K562 (cell line): ENCODE measurements around the gene ZSCAN26. TPM values are rescaled to one million over a fixed set of nuclear protein-coding genes. Genes with fewer than 3 reads are reported as not detected.
"Not testable (repeated sequence)": the region's sequence is repeated elsewhere in the genome, so short reads cannot be mapped to it uniquely, and the experiment has no call there.

Experiments
- ATAC-seq: fragments of 200-7000 bp; cut with Tn5 transposase; 3 replicates; pipeline ENCODE4 v1.9.1; 2020; ENCODE audit warnings: moderate library complexity
- BruUV-seq: library from RNA; stranded (reverse); fragments of 400-500 nt; replicated peaks from 2 replicates; lab custom pipeline; 2021; lab: Mats Ljungman, UMichigan
- CTCF ChIA-PET: fragments of 300-600 bp; formaldehyde crosslinking; extraction: SDS; loops from one replicate; lab custom pipeline; 2021; ENCODE audit warnings: low intra/inter-chr PET ratio; lab: Yijun Ruan, JAX
- POLR2A ChIA-PET: fragments of 300-600, 350-650 bp; sonication (Branson Sonifier 250); formaldehyde crosslinking; extraction: SDS; loops from one replicate; lab custom pipeline; 2021; ENCODE audit warnings: antibody characterized with exemption, inconsistent platforms; lab: Yijun Ruan, JAX
- DNase-seq, 4 experiments: peaks; one replicate each; pipeline versions ENCODE4 v3.0.0 to v3.0.0-alpha.2; 2011 to 2018; ENCODE audit warnings: low spot score in 3 of 4, mixed read lengths in 3 of 4; ENCODE audit errors: extremely low read depth in 1 of 4
- FAIRE-seq: peaks from 2 replicates; lab custom pipeline; 2011; peaks lifted over from hg19 to GRCh38; lab: Jason Lieb, UNC
- H2AFZ ChIP-seq: 2 replicates; pipeline ENCODE4 v1.6.0; 2011; ENCODE audit warnings: low read depth, low read length, control low read depth, inconsistent platforms
- H3K27ac ChIP-seq: fragments of 200-600 bp; 3 replicates; pipeline ENCODE4 v1.8.0; 2011; ENCODE audit warnings: low read depth, mild to moderate bottlenecking, control low read depth, inconsistent platforms, low read length, moderate library complexity, mixed read lengths; ENCODE audit errors: extremely low read depth
- H3K27me3 ChIP-seq, 2 experiments: fragments of 300-600 bp in 1 of 2; 2 replicates in 1 of 2; 3 replicates in 1 of 2; pipeline versions ENCODE4 v1.6.0 to v1.8.0; 2011; ENCODE audit warnings: inconsistent platforms in 2 of 2, low read length in 2 of 2, mild to moderate bottlenecking in 1 of 2, mixed read lengths in 1 of 2, moderate library complexity in 1 of 2; ENCODE audit not compliant: control insufficient read depth in 2 of 2, insufficient read depth in 2 of 2
- H3K36me3 ChIP-seq: fragments of 300-600 bp; 3 replicates; pipeline ENCODE4 v1.8.0; 2011; ENCODE audit warnings: mild to moderate bottlenecking, low read length, inconsistent platforms; ENCODE audit not compliant: control insufficient read depth, insufficient read depth
- H3K4me1 ChIP-seq, 2 experiments: fragments of 200-600 bp in 1 of 2; replicated peaks in 1 of 2; 2 replicates in 1 of 2; 3 replicates in 1 of 2; pipeline versions ENCODE4 v1.5.1 to v1.8.0; 2011; ENCODE audit warnings: inconsistent platforms in 2 of 2, low read length in 2 of 2, mild to moderate bottlenecking in 1 of 2, mixed read lengths in 1 of 2, moderate library complexity in 1 of 2; ENCODE audit not compliant: control insufficient read depth in 2 of 2, insufficient read depth in 2 of 2
- H3K4me2 ChIP-seq: 2 replicates; pipeline ENCODE4 v1.6.1; 2011; ENCODE audit warnings: low read length, control low read depth, inconsistent platforms, mixed read lengths; ENCODE audit not compliant: insufficient read depth
- H3K4me3 ChIP-seq: fragments of 200-600 bp; sonication (generic), shearing (Covaris generic); 2 replicates; pipeline ENCODE4 v1.5.1; 2016; ENCODE audit warnings: control low read depth, inconsistent platforms
- H3K79me2 ChIP-seq: fragments of 200-600 bp; 3 replicates; pipeline ENCODE4 v1.8.0; 2011; ENCODE audit warnings: low read length, inconsistent platforms; ENCODE audit not compliant: control insufficient read depth, insufficient read depth
- H3K9ac ChIP-seq, 2 experiments: 2 replicates each; pipeline versions ENCODE4 v1.6.0 to v1.6.1; 2011; ENCODE audit warnings: low read depth in 2 of 2, low read length in 2 of 2, control low read depth in 1 of 2, inconsistent platforms in 1 of 2, mild to moderate bottlenecking in 1 of 2, mixed read lengths in 1 of 2; ENCODE audit not compliant: insufficient read depth in 1 of 2
- H3K9me1 ChIP-seq: one replicate; pipeline ENCODE4 v1.6.0; 2011; ENCODE audit warnings: inconsistent platforms, mild to moderate bottlenecking, low read length, moderate library complexity; ENCODE audit not compliant: control insufficient read depth, insufficient read depth
- H3K9me3 ChIP-seq: replicated peaks from 2 replicates; pipeline ENCODE4 v1.5.1; 2011; ENCODE audit warnings: low read depth, low read length, inconsistent platforms; ENCODE audit not compliant: control insufficient read depth, insufficient read depth
- H4K20me1 ChIP-seq: replicated peaks from 2 replicates; pipeline ENCODE4 v1.6.1; 2011; ENCODE audit warnings: low read length, inconsistent platforms, mixed read lengths; ENCODE audit not compliant: control insufficient read depth, insufficient read depth
- ARID3B ChIP-seq: fragments of 250-450 bp; sonication (Bioruptor Pico); IDR thresholded peaks from 2 replicates; pipeline ENCODE4 v1.4.0; 2020; ENCODE audit warnings: borderline replicate concordance
- BRF2 ChIP-seq: IDR thresholded peaks from 3 replicates; pipeline ENCODE4 v1.6.1; 2011; ENCODE audit warnings: borderline replicate concordance, mild to moderate bottlenecking; ENCODE audit not compliant: insufficient read length, insufficient read depth
- HES1 ChIP-seq: fragments of 450-650 bp; IDR thresholded peaks from 2 replicates; pipeline ENCODE4 v1.6.1; 2016; ENCODE audit warnings: low read depth, mild to moderate bottlenecking, moderate library complexity
- NR4A1 ChIP-seq, 2 experiments: fragments of 250-450 bp in 1 of 2; fragments of 450-650 bp in 1 of 2; sonication (Bioruptor Pico) in 1 of 2; IDR thresholded peaks; 2 replicates each; pipeline versions ENCODE4 v1.4.0 to v1.6.1; 2016 to 2020; ENCODE audit warnings: mild to moderate bottlenecking in 2 of 2, missing compliant biosample characterization in 1 of 2, missing genetic modification characterization in 1 of 2, moderate library complexity in 1 of 2
- RBBP5 ChIP-seq: fragments of 200-600 bp; sonication (generic); IDR thresholded peaks from 2 replicates; pipeline ENCODE4 v1.6.1; 2012; ENCODE audit warnings: borderline replicate concordance, mild to moderate bottlenecking, low read length, control low read depth, inconsistent platforms; ENCODE audit not compliant: insufficient read depth, poor library complexity, severe bottlenecking
- SIRT6 ChIP-seq: IDR thresholded peaks from one replicate; pipeline ENCODE4 v1.6.1; 2012; ENCODE audit warnings: low read depth, mild to moderate bottlenecking, control low read depth, inconsistent platforms, low read length, moderate library complexity
- SP2 ChIP-seq: IDR thresholded peaks from 2 replicates; pipeline ENCODE4 v1.6.1; 2011; ENCODE audit warnings: mild to moderate bottlenecking, low read depth, low read length, moderate library complexity; ENCODE audit not compliant: poor library complexity, severe bottlenecking; ENCODE audit errors: extremely low read depth
- STAT5A ChIP-seq: IDR thresholded peaks from 2 replicates; pipeline ENCODE4 v1.6.1; 2012; ENCODE audit warnings: low read length, inconsistent platforms, borderline replicate concordance
- TCF15 ChIP-seq: fragments of 250-450 bp; sonication (Bioruptor Pico); IDR thresholded peaks from 2 replicates; pipeline ENCODE4 v1.8.0; 2022; ENCODE audit warnings: moderate library complexity, mild to moderate bottlenecking, inconsistent platforms
- ZNF239 ChIP-seq: fragments of 250-450 bp; sonication (Bioruptor Pico); IDR thresholded peaks from 2 replicates; pipeline ENCODE4 v1.4.0; 2020; ENCODE audit warnings: mild to moderate bottlenecking
- WGBS: fragments of 100-300 bp; shearing (Covaris generic); methylation state at CpG from one replicate; pipeline ENCODE4 v1.1.6; 2016; ENCODE audit warnings: low coverage, mixed read lengths; ENCODE audit not compliant: insufficient coverage; ENCODE audit errors: missing lambda C conversion rate; 5-methylcytosine and 5-hydroxymethylcytosine counted together
- in situ Hi-C: fragments of 300-500 bp; cut with MboI; formaldehyde crosslinking; loops from 4 replicates; pipeline ENCODE4 v1.15.0; 2018; ENCODE audit warnings: inconsistent platforms, mixed read lengths
- intact Hi-C: fragments of 100-400 bp; cut with micrococcal nuclease; formaldehyde crosslinking; loops from 2 replicates; pipeline ENCODE4 v1.14.2; 2022
- polyA plus RNA-seq, 8 experiments: library from polyadenylated mRNA; depleted of rRNA in 4 of 8; stranded (reverse) in 5 of 8; unstranded in 3 of 8; fragments of >200 nt; fragmentation: Nextera tagmentation in 2 of 8; fragmentation: Illumina TruSeq in 1 of 8; extraction: Ambion mirVana in 2 of 8; extraction: Trizol in 1 of 8; gene quantifications; 2 replicates each; pipeline versions ENCODE4 v1.2.1 to v1.2.3, GENCODE V29; 2011 to 2014; ENCODE audit warnings: inconsistent platforms in 1 of 8, missing spikeins in 1 of 8
- total RNA-seq, 7 experiments: library from RNA; depleted of rRNA in 6 of 7; stranded (reverse); fragments of >200 nt in 6 of 7; fragmentation: Illumina TruSeq in 2 of 7; extraction: Trizol in 2 of 7; gene quantifications; 2 replicates each; pipeline versions ENCODE4 v1.2.1 to v1.2.3, GENCODE V29; 2011 to 2021; ENCODE audit warnings: low replicate concordance in 1 of 7

ZSCAN26 gene
- total and polyA plus RNA-seq, 9 of the 15 experiments (the other 6 are each of a cell fraction or from before 2014, with no cell fraction given): 5.9 to 14.2 (median 10.5) TPM

- intact Hi-C loops (no loop called here), in situ Hi-C loops (no loop called here)
- Histone ChIP-seq H3K4me3 (no peak overlapping the region), H4K20me1 (no peaks in the 10 kb centered on the region), H3K27ac (no peak overlapping the region), H3K4me1 (peaks cover 0 to 13% of the 10 kb centered on the region in 2 experiments; a peak in 3 of 5 replicates), H3K9me1 (no peaks in the 10 kb centered on the region), H3K4me2 (no peak overlapping the region), H3K27me3 (no peaks in the 10 kb centered on the region), H3K9me3 (no peaks in the 10 kb centered on the region; the same call in 1 of the 2 replicates), H3K36me3 (peaks cover 11% of the 10 kb centered on the region; the same call in 1 of the 3 replicates), H2AFZ (no peak overlapping the region), H3K9ac (no peak overlapping the region), H3K79me2 (no peaks in the 10 kb centered on the region)
- no peak for FAIRE-seq
- ChIA-PET CTCF (no interaction called here), POLR2A (interaction anchor here (0.6 to 1.0 kb wide), 3 partner anchors 10 to 555 kb away, joined by 3 read pairs; no protein-coding TSS in a partner anchor)
- BruUV-seq: no TSS peak
- DNase-seq: no peak
- WGBS: 51% methylated on average over 3 of the region's 3 CpGs
- no peak for ATAC-seq
- no peak for TF ChIP-seq STAT5A
- no peak for TF ChIP-seq NR4A1 (CRISPR knock-in tag; IDR thresholded peaks at IDR 0.05)
- no peak for TF ChIP-seq NR4A1 (tag; IDR thresholded peaks at IDR 0.05)
- no peak for TF ChIP-seq SP2
- TF ChIP-seq RBBP5: no peak
- TF ChIP-seq BRF2: no peak
- TF ChIP-seq SIRT6: no peak
- no peak for TF ChIP-seq HES1
- no peak for TF ChIP-seq TCF15 (CRISPR knock-in tag)
- no peak for TF ChIP-seq ARID3B (CRISPR knock-in tag)
- TF ChIP-seq ZNF239 (CRISPR knock-in tag): no peak
These were observed 36.6 kb downstream of the ZSCAN26 start for GRCh38 chr6:28303570-28303969.

GRCh38 chr6:28306363-28306762, 39.4 kb downstream of the ZSCAN26 start:
- H2AFZ ChIP-seq, H3K9ac ChIP-seq, H3K4me1 ChIP-seq, DNase-seq, CTCF ChIA-PET, FAIRE-seq, ATAC-seq, H3K27me3 ChIP-seq, in situ Hi-C loops, BruUV-seq, POLR2A ChIA-PET, intact Hi-C loops, H4K20me1 ChIP-seq, H3K4me3 ChIP-seq, H3K27ac ChIP-seq, H3K79me2 ChIP-seq, H3K9me1 ChIP-seq, H3K4me2 ChIP-seq, H3K9me3 ChIP-seq, H3K36me3 ChIP-seq: not testable (repeated sequence)
